A549 (cell line): ENCODE results near the gene SS18L1.

Experiments
- EP300 ChIP-seq, 2 experiments: fragments of >200 bp; sonication (Bioruptor Twin); formaldehyde crosslinking; IDR thresholded peaks; 2 replicates in 1 of 2; 3 replicates in 1 of 2; pipeline ENCODE4 v1.6.1; 2016 to 2017
- HDAC2 ChIP-seq: fragments of 200-600 bp; sonication (generic); IDR thresholded peaks from 2 replicates; pipeline ENCODE4 v1.6.1; 2016
- MAFK ChIP-seq: fragments of 450-650 bp; IDR thresholded peaks from 2 replicates; pipeline ENCODE4 v1.6.1; 2014; ENCODE audit not compliant: partially characterized antibody
- REST ChIP-seq: fragments of 200-600 bp; sonication (generic); IDR thresholded peaks from 2 replicates; pipeline ENCODE4 v1.6.1; 2016; ENCODE audit warnings: antibody characterized with exemption, mild to moderate bottlenecking, moderate library complexity
- RNF2 ChIP-seq: fragments of 200-600 bp; sonication (generic); IDR thresholded peaks from 2 replicates; pipeline ENCODE4 v1.6.1; 2016; ENCODE audit warnings: low read depth, mild to moderate bottlenecking, antibody characterized with exemption, moderate library complexity, borderline replicate concordance
- SMC3 ChIP-seq: fragments of >200 bp; sonication (Bioruptor Twin); formaldehyde crosslinking; IDR thresholded peaks from 3 replicates; pipeline ENCODE4 v1.6.1; 2018; ENCODE audit warnings: inconsistent platforms
- SREBF2 ChIP-seq: fragments of 450-650 bp; IDR thresholded peaks from 2 replicates; pipeline ENCODE4 v1.6.1; 2014; ENCODE audit warnings: mild to moderate bottlenecking, moderate library complexity
- TF ChIP-seq, protein P1 (sequence below): fragments of 450-650 bp; IDR thresholded peaks from 2 replicates; pipeline ENCODE4 v1.6.1; 2014; ENCODE audit warnings: antibody characterized with exemption

- TF ChIP-seq, protein P1, sequence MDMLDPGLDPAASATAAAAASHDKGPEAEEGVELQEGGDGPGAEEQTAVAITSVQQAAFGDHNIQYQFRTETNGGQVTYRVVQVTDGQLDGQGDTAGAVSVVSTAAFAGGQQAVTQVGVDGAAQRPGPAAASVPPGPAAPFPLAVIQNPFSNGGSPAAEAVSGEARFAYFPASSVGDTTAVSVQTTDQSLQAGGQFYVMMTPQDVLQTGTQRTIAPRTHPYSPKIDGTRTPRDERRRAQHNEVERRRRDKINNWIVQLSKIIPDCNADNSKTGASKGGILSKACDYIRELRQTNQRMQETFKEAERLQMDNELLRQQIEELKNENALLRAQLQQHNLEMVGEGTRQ = no peak
- TF ChIP-seq MAFK (no peak), HDAC2 (no peak), EP300 (IDR thresholded peaks at IDR 0.05) (no peak), RNF2 (no peak), REST (no peak), SMC3 (no peak), SREBF2 (no peak)
Observed at GRCh38 chr20:62120990-62121775, 22.4 kb upstream of the SS18L1 start.
